GM12891 (cell line): ENCODE measurements around the gene MED1. TPM values are rescaled to one million over a fixed set of nuclear protein-coding genes. Genes with fewer than 3 reads are reported as not detected.
"Not testable (repeated sequence)": the region's sequence is repeated elsewhere in the genome, so short reads cannot be mapped to it uniquely, and the experiment has no call there.

ENCODE experiments used
- DNase-seq: peaks from one replicate; pipeline ENCODE4 v3.0.0; 2011; ENCODE audit warnings: low spot score; ENCODE audit not compliant: insufficient read length
- FAIRE-seq: peaks from 2 replicates; lab custom pipeline; 2011; peaks lifted over from hg19 to GRCh38; lab: Jason Lieb, UNC
- PAX5 ChIP-seq: IDR thresholded peaks from 2 replicates; pipeline ENCODE4 v1.6.1; 2011; ENCODE audit warnings: low read length, moderate library complexity, mild to moderate bottlenecking; ENCODE audit not compliant: insufficient read depth, severe bottlenecking
- POLR2A ChIP-seq: IDR thresholded peaks from 2 replicates; pipeline ENCODE4 v1.6.1; 2011; ENCODE audit warnings: low read depth, low read length, control low read depth
- POLR2AphosphoS5 ChIP-seq: IDR thresholded peaks from 2 replicates; pipeline ENCODE4 v1.6.1; 2011; ENCODE audit warnings: low read depth, low read length, control low read depth
- POU2F2 ChIP-seq: IDR thresholded peaks from 2 replicates; pipeline ENCODE4 v1.6.1; 2011; ENCODE audit warnings: low read depth, mild to moderate bottlenecking, control low read depth, low read length, moderate library complexity
- SPI1 ChIP-seq: IDR thresholded peaks from 2 replicates; pipeline ENCODE4 v1.6.1; 2011; ENCODE audit warnings: low read depth, low read length, control low read depth
- TAF1 ChIP-seq: IDR thresholded peaks from 2 replicates; pipeline ENCODE4 v1.6.1; 2011; ENCODE audit warnings: low read depth, low read length, control low read depth
- polyA plus RNA-seq: library from polyadenylated mRNA; unstranded; fragments of >200 nt; gene quantifications from one replicate; pipeline ENCODE4 v1.2.1, GENCODE V29; 2012; ENCODE audit warnings: low read depth, missing spikeins, inconsistent platforms; ENCODE audit not compliant: missing spikeins

Gene MED1
- polyA plus RNA-seq = 17.8 TPM

- DNase-seq (peak; percentile 85), FAIRE-seq (peak; percentile 92)
- TF ChIP-seq POLR2AphosphoS5 (peak; percentile 88), PAX5 (peak; percentile 28), POU2F2 (peak; percentile 57; the same call in 1 of the 2 replicates), TAF1 (peak; percentile 98), SPI1 (peak; percentile 79), POLR2A (peak; percentile 95)
These were observed at the start of gene MED1 for GRCh38 chr17:39450847-39451581. MED1 (minus strand) TSS chr17:39451263; CDS start chr17:39451062, 201 bp downstream.

- not testable (repeated sequence) for FAIRE-seq, DNase-seq
These were observed 45.9 kb upstream of the MED1 start for GRCh38 chr17:39496921-39497320.

- no peak for DNase-seq
These were observed 36.9 kb upstream of the MED1 start for GRCh38 chr17:39487946-39488345.

GRCh38 chr17:39487490-39487889 lies 36.4 kb upstream of the MED1 start:
- not testable (repeated sequence) for DNase-seq, FAIRE-seq

More at GRCh38 chr17:39487946-39488345, 36.9 kb upstream of the MED1 start:
- FAIRE-seq = no peak
- TF ChIP-seq POU2F2 = no peak
- no peak for TF ChIP-seq POLR2A
- no peak for TF ChIP-seq TAF1
- TF ChIP-seq PAX5 = no peak
- TF ChIP-seq SPI1 = no peak

GRCh38 chr17:39486242-39486641 lies 35.2 kb upstream of the MED1 start:
- FAIRE-seq = no peak
- DNase-seq = no peak
- TF ChIP-seq POLR2AphosphoS5 (no peak), PAX5 (no peak), POU2F2 (no peak), TAF1 (no peak), SPI1 (peak; percentile 25; the same call in 1 of the 2 replicates), POLR2A (no peak)

- no peak for DNase-seq
- no peak for FAIRE-seq
- TF ChIP-seq PAX5 = no peak
- no peak for TF ChIP-seq SPI1
- TF ChIP-seq POLR2AphosphoS5 = no peak
- TF ChIP-seq POU2F2 = no peak
- TF ChIP-seq POLR2A = no peak
- no peak for TF ChIP-seq TAF1
These were observed 34.5 kb upstream of the MED1 start for GRCh38 chr17:39485555-39485954.

- peak; percentile 93 for FAIRE-seq
These were observed 33.1 kb upstream of the MED1 start for GRCh38 chr17:39484178-39484577.

GRCh38 chr17:39483506-39483905 lies 32.4 kb upstream of the MED1 start:
- DNase-seq (no peak), FAIRE-seq (no peak)
- no peak for TF ChIP-seq POLR2A
- no peak for TF ChIP-seq TAF1
- TF ChIP-seq POU2F2 = no peak
- TF ChIP-seq PAX5 = no peak
- TF ChIP-seq POLR2AphosphoS5 = no peak
- TF ChIP-seq SPI1 = no peak

More at GRCh38 chr17:39484178-39484577, 33.1 kb upstream of the MED1 start:
- no peak for TF ChIP-seq POLR2A
- no peak for TF ChIP-seq PAX5
- no peak for TF ChIP-seq TAF1
- TF ChIP-seq POU2F2 = no peak
- TF ChIP-seq SPI1 = peak; percentile 86
- TF ChIP-seq POLR2AphosphoS5 = no peak
- DNase-seq = no peak

GRCh38 chr17:39479631-39480030 lies 28.6 kb upstream of the MED1 start:
- DNase-seq, FAIRE-seq: not testable (repeated sequence)

GRCh38 chr17:39473310-39473709 lies 22.2 kb upstream of the MED1 start:
- no peak for FAIRE-seq
- DNase-seq = no peak
- no peak for TF ChIP-seq POU2F2
- TF ChIP-seq PAX5 = no peak

GRCh38 chr17:39468610-39469009 lies 17.5 kb upstream of the MED1 start:
- not testable (repeated sequence) for DNase-seq, FAIRE-seq

GRCh38 chr17:39464639-39465181 lies 13.6 kb upstream of the MED1 start:
- DNase-seq, FAIRE-seq: not testable (repeated sequence)
